CD4-positive, CD25-positive, alpha-beta regulatory T cell (primary cell): ENCODE data around the gene CBL. TPM values are rescaled to one million over a fixed set of nuclear protein-coding genes. Genes with fewer than 3 reads are reported as not detected.

ENCODE experiments used
- ATAC-seq, 2 donors: fragments of 150-1000 bp; cut with Tn5 transposase; one replicate each; pipeline ENCODE4 v1.10.0; 2021; ENCODE audit warnings: low read depth in 2 of 2, moderate number of reproducible peaks in 2 of 2, moderate library complexity in 1 of 2
- DNase-seq, 3 donors: peaks; one replicate each; pipeline versions ENCODE4 v3.0.0 to v3.0.0-alpha.2; 2012 to 2022; ENCODE audit warnings: mixed read lengths in 1 of 3
- H3K27ac ChIP-seq: one replicate; pipeline ENCODE4 v1.7.0; 2013; ENCODE audit warnings: mild to moderate bottlenecking, low read length; ENCODE audit not compliant: insufficient read depth, poor library complexity, severe bottlenecking
- H3K27me3 ChIP-seq: one replicate; pipeline ENCODE4 v1.7.0; 2013; ENCODE audit warnings: low read length; ENCODE audit not compliant: control insufficient read depth, insufficient read depth
- H3K36me3 ChIP-seq: one replicate; pipeline ENCODE4 v1.7.0; 2013; ENCODE audit warnings: mild to moderate bottlenecking, low read length, moderate library complexity; ENCODE audit not compliant: control insufficient read depth, insufficient read depth
- H3K4me1 ChIP-seq: 2 replicates; pipeline ENCODE4 v1.7.0; 2013; ENCODE audit warnings: mild to moderate bottlenecking, low read length; ENCODE audit not compliant: insufficient read depth, control insufficient read depth, poor library complexity, severe bottlenecking
- H3K4me3 ChIP-seq: one replicate; pipeline ENCODE4 v1.7.0; 2013; ENCODE audit warnings: low read depth, mild to moderate bottlenecking, low read length, moderate library complexity
- H3K9me3 ChIP-seq, 2 experiments: 1 replicate in 1 of 2; 2 replicates in 1 of 2; pipeline ENCODE4 v1.7.0; 2013; ENCODE audit warnings: low read length in 2 of 2, mild to moderate bottlenecking in 1 of 2, moderate library complexity in 1 of 2; ENCODE audit not compliant: control insufficient read depth in 2 of 2
- H3K27ac Mint-ChIP-seq, 3 donors: one replicate each; pipeline ENCODE4 v1.8.0; 2020 to 2022; ENCODE audit warnings: mild to moderate bottlenecking in 3 of 3, mixed read lengths in 3 of 3, moderate library complexity in 2 of 3
- H3K27me3 Mint-ChIP-seq: one replicate; pipeline ENCODE4 v1.8.0; 2022; ENCODE audit warnings: mild to moderate bottlenecking, mixed read lengths
- H3K36me3 Mint-ChIP-seq: one replicate; pipeline ENCODE4 v1.8.0; 2020; ENCODE audit warnings: mixed read lengths
- H3K4me1 Mint-ChIP-seq, 4 donors: one replicate each; pipeline ENCODE4 v1.8.0; 2020 to 2022; ENCODE audit warnings: mixed read lengths in 4 of 4, mild to moderate bottlenecking in 1 of 4
- H3K4me3 Mint-ChIP-seq, 4 donors: one replicate each; pipeline ENCODE4 v1.8.0; 2020 to 2022; ENCODE audit warnings: mild to moderate bottlenecking in 4 of 4, mixed read lengths in 4 of 4, moderate library complexity in 3 of 4
- H3K9me3 Mint-ChIP-seq, 7 donors: one replicate each; pipeline ENCODE4 v1.8.0; 2020 to 2022; ENCODE audit warnings: mixed read lengths in 7 of 7, mild to moderate bottlenecking in 3 of 7, moderate library complexity in 2 of 7
- polyA plus RNA-seq, 4 donors: library from polyadenylated mRNA; unstranded; fragments of 300-500 nt; fragmentation: Illumina TruSeq; gene quantifications; one replicate each; pipeline ENCODE4 v1.2.3, GENCODE V29; 2021
- total RNA-seq: library from RNA; stranded (reverse); gene quantifications from one replicate; pipeline ENCODE4 v1.2.3, GENCODE V29; 2022

CBL gene
- total and polyA plus RNA-seq, 5 donors from 2014 or later = 7.9 to 35.6 (median 9.1) TPM

DNA sequence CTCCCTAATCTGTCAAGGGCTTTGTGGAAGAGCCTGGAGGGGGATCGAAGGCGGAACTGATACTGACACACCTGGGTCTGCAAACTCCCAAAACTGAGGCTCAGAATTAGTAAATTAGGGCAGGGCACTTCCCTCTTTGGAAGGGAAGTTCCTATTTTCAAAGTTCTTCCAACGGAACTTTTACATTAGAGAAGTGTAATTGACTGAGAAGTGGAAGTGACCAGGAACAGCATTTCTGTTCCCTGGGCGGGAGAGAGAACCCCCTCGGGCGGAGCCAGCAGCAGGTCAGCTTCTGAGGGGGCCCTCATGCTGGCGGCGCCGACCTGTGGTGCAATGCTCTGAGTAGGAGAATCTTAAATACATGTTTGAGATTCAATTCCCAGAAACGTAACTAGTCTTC, 1.1 kb upstream of the CBL start:
- Mint-ChIP-seq H3K9me3 (no peaks in the 10 kb centered on the region), H3K27ac (peak overlapping the region in 2 of 3 donors; percentile 61 to 79), H3K36me3 (no peaks in the 10 kb centered on the region), H3K4me3 (peak overlapping the region; percentile 51 to 87 (median 70)), H3K4me1 (peaks cover 4 to 40% (median 28%) of the 10 kb centered on the region in 4 donors), H3K27me3 (no peaks in the 10 kb centered on the region)
- Histone ChIP-seq H3K9me3 (no peaks in the 10 kb centered on the region), H3K27ac (no peak overlapping the region), H3K27me3 (no peaks in the 10 kb centered on the region), H3K4me3 (no peak overlapping the region), H3K4me1 (peaks cover 24% of the 10 kb centered on the region), H3K36me3 (no peaks in the 10 kb centered on the region)
- no peak for DNase-seq
- ATAC-seq = no peak

DNA sequence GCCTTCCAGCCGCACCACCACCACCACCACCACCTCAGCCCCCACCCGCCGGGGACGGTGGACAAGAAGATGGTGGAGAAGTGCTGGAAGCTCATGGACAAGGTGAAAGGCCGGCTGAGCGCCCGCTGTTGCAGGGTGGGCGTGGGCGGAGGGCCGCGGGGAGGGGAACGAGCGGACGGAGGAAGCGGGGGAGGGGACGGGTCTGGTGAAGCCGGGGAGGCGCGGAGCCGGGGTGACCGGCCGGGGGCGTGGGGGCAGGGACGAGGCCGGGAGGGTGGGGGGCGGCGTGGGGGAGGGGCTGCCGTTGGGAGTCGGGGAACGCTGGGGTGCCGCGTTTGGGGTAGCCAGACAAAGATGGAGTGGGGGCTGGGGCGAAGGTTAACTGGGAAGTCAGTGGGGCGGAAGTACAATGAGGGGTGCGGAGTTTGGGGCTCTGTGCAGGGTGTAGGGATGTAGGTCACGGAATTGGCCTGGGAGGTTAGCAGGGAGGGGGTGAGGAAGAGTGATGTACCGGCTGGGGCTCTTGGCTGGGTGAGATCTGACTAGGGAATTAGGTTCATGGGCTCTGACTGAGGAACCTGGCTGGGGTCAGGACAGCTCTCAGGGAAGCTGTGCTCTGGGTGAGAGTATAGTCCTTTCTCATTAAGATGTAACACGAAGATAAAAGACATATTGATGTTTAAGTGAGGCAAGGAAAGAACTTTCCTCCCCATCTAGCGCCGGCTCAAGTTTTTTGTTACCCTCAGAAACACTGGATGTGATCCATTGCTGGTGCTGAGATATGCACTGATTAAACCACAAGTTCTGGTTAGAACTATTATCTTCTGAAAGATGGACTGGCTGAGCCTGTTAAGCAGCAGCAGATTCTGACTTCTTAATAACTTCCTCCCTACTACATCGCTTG, 624 bp downstream of the CBL start:
- Histone ChIP-seq H3K9me3 (no peaks in the 10 kb centered on the region), H3K27me3 (no peaks in the 10 kb centered on the region), H3K36me3 (no peaks in the 10 kb centered on the region), H3K27ac (peak overlapping the region; percentile 80), H3K4me3 (peak overlapping the region; percentile 95), H3K4me1 (peaks cover 26% of the 10 kb centered on the region)
- no peaks in the 10 kb centered on the region for H3K27me3 Mint-ChIP-seq
- H3K27ac Mint-ChIP-seq = peak overlapping the region; percentile 91 to 98 (median 94)
- ATAC-seq (peak; percentile 5 to 13), DNase-seq (peak; percentile 24 to 53 (median 44))
- H3K36me3 Mint-ChIP-seq = no peaks in the 10 kb centered on the region
- peaks cover 4 to 48% (median 34%) of the 10 kb centered on the region in 4 donors for H3K4me1 Mint-ChIP-seq
- peak overlapping the region; percentile 94 to 100 (median 98) for H3K4me3 Mint-ChIP-seq
- H3K9me3 Mint-ChIP-seq = no peaks in the 10 kb centered on the region

DNA sequence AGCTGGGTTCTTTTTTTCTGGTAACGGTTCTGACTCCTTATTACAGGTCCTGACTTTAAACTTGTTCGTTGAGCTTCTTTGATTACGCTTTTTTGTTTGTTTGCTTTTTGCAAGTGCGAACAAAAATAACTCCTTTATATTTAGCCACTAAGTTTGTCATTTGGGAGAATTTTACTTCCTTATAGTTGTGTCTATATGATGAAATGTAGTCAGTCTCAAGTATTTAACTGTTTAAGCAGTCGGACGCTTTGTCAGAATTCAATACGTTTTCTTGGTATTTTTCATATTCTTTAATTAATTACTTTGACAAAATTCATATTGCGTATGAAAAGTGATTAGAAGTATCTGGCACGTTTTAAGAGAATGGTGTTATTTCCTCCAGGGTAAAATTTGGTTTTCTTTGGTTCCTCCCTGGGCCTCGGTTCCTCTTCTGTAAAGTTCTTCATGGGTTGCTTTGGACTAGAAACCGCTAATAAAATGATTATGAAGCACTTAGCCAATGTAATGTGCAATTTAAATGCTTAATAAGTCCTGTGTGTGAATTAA, 1.3 kb downstream of the CBL start:
- H3K27me3 Mint-ChIP-seq = no peaks in the 10 kb centered on the region
- no peak for ATAC-seq
- Histone ChIP-seq H3K4me1 (peaks cover 26% of the 10 kb centered on the region), H3K36me3 (no peaks in the 10 kb centered on the region), H3K9me3 (no peaks in the 10 kb centered on the region), H3K4me3 (peak overlapping the region; percentile 95), H3K27me3 (no peaks in the 10 kb centered on the region), H3K27ac (peak overlapping the region; percentile 80)
- no peaks in the 10 kb centered on the region for H3K9me3 Mint-ChIP-seq
- H3K27ac Mint-ChIP-seq = peak overlapping the region; percentile 91 to 98 (median 94)
- peak overlapping the region; percentile 94 to 100 (median 98) for H3K4me3 Mint-ChIP-seq
- peaks cover 4 to 48% (median 34%) of the 10 kb centered on the region in 4 donors for H3K4me1 Mint-ChIP-seq
- DNase-seq = no peak
- no peaks in the 10 kb centered on the region for H3K36me3 Mint-ChIP-seq

- peaks cover 3% of the 10 kb centered on the region for H3K36me3 Mint-ChIP-seq
- H3K4me3 Mint-ChIP-seq = peak overlapping the region in 1 of 4 donors; percentile 94
- Histone ChIP-seq H3K4me3 (no peak overlapping the region), H3K4me1 (peaks cover 26% of the 10 kb centered on the region), H3K27me3 (no peaks in the 10 kb centered on the region), H3K27ac (no peak overlapping the region), H3K9me3 (no peaks in the 10 kb centered on the region), H3K36me3 (no peaks in the 10 kb centered on the region)
- no peak for DNase-seq
- no peak for ATAC-seq
- H3K4me1 Mint-ChIP-seq = peaks cover 10 to 58% (median 41%) of the 10 kb centered on the region in 4 donors
- no peak overlapping the region for H3K27ac Mint-ChIP-seq
- H3K27me3 Mint-ChIP-seq = no peaks in the 10 kb centered on the region
- H3K9me3 Mint-ChIP-seq = no peaks in the 10 kb centered on the region
Measured at GRCh38 chr11:119209186-119209585, 3.0 kb downstream of the CBL start.

DNA sequence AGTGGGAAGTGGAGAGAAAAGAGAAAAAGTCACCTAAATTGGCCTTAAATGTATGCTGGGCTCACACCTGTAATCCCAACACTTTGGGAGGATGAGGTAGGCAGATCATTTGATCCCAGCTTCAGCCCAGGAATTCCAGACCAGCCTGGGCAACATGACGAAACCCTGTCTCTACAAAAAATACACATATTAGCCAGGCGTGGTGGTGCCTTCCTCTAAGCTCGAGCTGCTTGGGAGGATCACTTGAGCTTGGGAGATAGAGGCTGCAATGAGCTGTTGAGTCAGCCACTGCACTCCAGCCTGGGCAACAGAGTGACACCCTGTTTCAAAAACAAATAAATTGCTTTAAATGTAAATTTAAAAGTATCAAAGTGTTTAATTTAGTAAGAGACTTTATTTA, 3.9 kb downstream of the CBL start:
- Mint-ChIP-seq H3K36me3 (peaks cover 6% of the 10 kb centered on the region), H3K9me3 (no peaks in the 10 kb centered on the region), H3K4me1 (peaks cover 10 to 64% (median 49%) of the 10 kb centered on the region in 4 donors), H3K27me3 (no peaks in the 10 kb centered on the region), H3K4me3 (no peak overlapping the region), H3K27ac (peak overlapping the region in 1 of 3 donors; percentile 57)
- ATAC-seq (no peak), DNase-seq (no peak)
- Histone ChIP-seq H3K27ac (no peak overlapping the region), H3K4me1 (peaks cover 26% of the 10 kb centered on the region), H3K4me3 (no peak overlapping the region), H3K9me3 (no peaks in the 10 kb centered on the region), H3K36me3 (no peaks in the 10 kb centered on the region), H3K27me3 (no peaks in the 10 kb centered on the region)

GRCh38 chr11:119218141-119218878, 12.2 kb downstream of the CBL start:
- Mint-ChIP-seq H3K36me3 (peaks cover 3% of the 10 kb centered on the region), H3K4me3 (no peak overlapping the region), H3K27me3 (no peaks in the 10 kb centered on the region), H3K27ac (peak overlapping the region in 2 of 3 donors; percentile 57 to 91), H3K4me1 (peaks cover 15 to 79% (median 50%) of the 10 kb centered on the region in 4 donors), H3K9me3 (no peaks in the 10 kb centered on the region)
- Histone ChIP-seq H3K4me3 (no peak overlapping the region), H3K27me3 (no peaks in the 10 kb centered on the region), H3K9me3 (no peaks in the 10 kb centered on the region), H3K36me3 (no peaks in the 10 kb centered on the region), H3K4me1 (peaks cover 8% of the 10 kb centered on the region), H3K27ac (no peak overlapping the region)
- no peak for DNase-seq
- ATAC-seq = peak; percentile 59 to 77

DNA sequence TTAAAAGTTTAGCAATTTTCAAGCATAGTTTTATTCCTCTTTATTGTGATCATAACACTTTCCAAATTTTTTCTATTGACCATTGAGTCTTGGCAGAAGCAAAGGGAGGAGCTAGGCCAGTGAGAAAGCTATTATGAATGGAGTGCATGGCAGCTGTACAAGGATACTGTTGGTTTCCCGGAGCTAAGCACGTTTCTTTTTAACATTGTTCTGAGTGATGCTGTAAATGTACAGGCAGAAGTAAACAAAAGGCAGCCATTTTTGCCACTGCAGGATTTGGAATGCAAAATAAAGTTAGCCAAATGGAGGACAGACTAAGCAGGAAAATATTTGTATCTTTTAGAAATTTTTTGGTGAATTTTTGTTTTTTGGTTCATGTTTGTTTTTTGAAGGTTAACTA, 16.2 kb downstream of the CBL start:
- Mint-ChIP-seq H3K36me3 (peaks cover 11% of the 10 kb centered on the region), H3K27me3 (no peaks in the 10 kb centered on the region), H3K9me3 (no peaks in the 10 kb centered on the region), H3K27ac (peak overlapping the region in 2 of 3 donors; percentile 42), H3K4me3 (peak overlapping the region in 2 of 4 donors; percentile 7 to 22), H3K4me1 (peaks cover 15 to 80% (median 52%) of the 10 kb centered on the region in 4 donors)
- DNase-seq (no peak), ATAC-seq (no peak)
- no peaks in the 10 kb centered on the region for H3K27me3 ChIP-seq
- no peak overlapping the region for H3K4me3 ChIP-seq
- H3K4me1 ChIP-seq = peaks cover 6% of the 10 kb centered on the region
- H3K9me3 ChIP-seq = no peaks in the 10 kb centered on the region
- H3K27ac ChIP-seq = no peak overlapping the region
- H3K36me3 ChIP-seq = no peaks in the 10 kb centered on the region
